GM19397 (cell line): Measurements from ENCODE around the gene ZNF804B.

ENCODE experiments used
- ATAC-seq: cut with Tn5 transposase; IDR thresholded peaks from one replicate; pipeline ENCODE4 v1.9.1; 2021; ENCODE audit warnings: mild to moderate bottlenecking, moderate library complexity; ENCODE audit not compliant: unreplicated experiment

Gene ZNF804B

DNA sequence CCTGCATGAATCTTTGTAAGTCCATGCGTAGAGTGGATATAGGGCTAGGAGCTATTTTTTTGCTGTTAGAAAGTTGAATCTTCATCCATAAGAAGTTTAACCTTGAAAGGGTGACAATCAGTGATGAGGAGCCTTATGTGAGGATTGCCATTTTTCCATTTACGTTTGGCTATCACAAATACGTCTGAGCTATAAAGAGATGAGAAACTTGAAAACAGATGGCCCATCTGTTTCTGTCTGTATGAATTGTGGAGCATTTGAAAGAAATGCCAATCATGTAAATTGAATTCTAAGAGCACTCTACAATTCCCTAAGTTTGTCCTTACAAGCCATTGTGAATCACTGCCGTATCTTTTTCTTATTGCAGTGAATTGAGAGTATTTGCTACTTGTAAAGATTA, 205.9 kb downstream of the ZNF804B start:
- no peak for ATAC-seq

DNA sequence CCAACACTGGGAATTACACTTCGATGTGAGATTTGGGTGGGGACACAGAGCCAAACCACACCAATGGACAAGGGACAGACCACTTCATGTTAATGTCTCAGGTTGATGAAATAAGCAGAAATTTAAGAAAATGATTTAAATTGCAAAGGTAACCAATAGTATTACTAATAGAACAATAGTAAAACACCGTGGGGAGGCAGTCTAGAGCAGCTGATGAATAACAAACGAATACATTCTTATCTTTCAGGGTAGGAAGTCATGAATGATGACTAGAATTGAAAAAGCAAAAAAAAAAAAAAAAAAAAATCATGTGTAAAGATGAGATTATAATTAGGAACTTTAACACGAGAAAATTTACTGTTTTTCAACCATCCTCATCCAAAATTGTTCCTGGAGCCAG, 207.9 kb downstream of the ZNF804B start:
- no peak for ATAC-seq

GRCh38 chr7:88969167-88969566, 209.7 kb downstream of the ZNF804B start:
- ATAC-seq: no peak

DNA sequence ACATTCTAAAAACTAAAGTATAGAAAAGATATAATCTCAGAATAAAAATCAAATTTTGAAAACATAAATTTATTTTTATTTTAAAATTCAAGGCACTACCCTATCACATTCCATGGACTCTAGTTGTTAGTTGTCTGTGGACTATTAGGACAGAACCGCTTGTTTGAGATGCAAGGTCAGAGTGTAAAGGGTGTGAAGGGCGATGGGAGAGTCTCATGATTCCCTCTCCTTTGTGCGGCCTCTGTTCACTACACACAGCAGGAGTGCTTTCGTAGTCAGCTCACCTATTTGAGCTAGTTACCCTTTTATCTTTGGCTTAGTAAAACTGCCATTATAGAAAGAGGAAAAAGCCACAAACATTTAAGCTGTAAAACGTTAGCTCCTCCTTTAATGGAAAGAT, 225.8 kb downstream of the ZNF804B start:
- ATAC-seq: no peak

GRCh38 chr7:89001306-89001705, 241.8 kb downstream of the ZNF804B start:
- ATAC-seq: no peak

GRCh38 chr7:89002981-89003956, 243.8 kb downstream of the ZNF804B start:
- ATAC-seq: peak; percentile 70

DNA sequence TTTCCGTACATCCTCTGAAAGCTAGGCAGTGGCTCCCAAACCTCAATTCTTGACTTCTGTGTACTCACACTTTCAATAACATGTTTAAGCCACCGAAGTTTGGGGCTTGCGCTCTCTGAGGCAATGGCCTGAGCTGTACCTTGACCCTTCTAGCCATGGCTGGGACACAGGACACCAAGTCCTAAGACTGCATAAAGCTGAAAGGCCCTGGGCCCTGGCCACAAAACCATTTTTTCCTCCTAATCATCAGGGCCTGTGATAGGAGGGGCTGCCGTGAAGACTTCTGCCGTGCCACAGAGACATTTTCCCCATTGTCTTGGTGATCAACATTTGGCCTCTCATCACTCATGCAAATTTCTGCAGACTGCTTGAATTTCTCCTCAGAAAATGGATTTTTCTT, 252.5 kb downstream of the ZNF804B start:
- no peak for ATAC-seq

DNA sequence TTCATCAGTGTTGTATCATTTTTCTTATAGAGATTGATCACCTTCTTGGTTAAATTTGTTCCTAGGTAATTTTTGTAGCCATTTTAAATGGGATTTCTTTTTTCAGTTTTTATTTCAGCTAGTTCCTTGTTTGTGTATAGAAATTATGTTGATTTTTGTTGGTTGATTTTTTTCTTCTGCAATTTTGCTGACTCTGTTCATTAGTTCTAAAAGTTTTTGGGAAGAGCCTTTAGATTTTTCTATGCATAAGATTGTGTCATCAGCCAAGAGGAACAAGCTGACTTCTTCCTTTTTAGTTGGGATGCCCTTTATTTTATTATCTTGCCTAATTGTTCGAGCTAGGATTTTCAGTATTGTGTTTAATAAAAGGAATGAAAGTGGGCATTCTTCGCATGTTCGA, 258.2 kb downstream of the ZNF804B start:
- no peak for ATAC-seq

- no peak for ATAC-seq
Measured at GRCh38 chr7:89021741-89022140, 262.2 kb downstream of the ZNF804B start.

DNA sequence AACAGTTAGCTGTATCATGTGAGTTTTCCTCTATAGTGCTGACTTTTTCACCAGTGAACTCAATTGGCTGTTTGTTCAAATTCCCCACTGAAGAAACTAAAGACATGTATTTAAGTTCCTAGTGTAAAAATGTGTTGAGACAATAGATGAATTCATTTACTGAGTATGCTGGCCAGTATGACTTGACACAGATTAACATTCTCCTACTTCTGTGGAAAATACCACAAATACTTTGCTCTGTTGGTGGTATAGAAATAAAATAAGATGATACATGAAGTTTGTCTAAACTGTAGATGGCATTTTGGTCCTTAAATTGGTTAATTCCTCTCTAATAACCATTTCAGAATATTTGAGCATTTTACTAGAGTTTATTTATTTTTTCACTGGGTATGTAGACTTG, 263.7 kb downstream of the ZNF804B start:
- ATAC-seq: no peak

GRCh38 chr7:89023877-89024276, 264.4 kb downstream of the ZNF804B start:
- ATAC-seq: no peak

DNA sequence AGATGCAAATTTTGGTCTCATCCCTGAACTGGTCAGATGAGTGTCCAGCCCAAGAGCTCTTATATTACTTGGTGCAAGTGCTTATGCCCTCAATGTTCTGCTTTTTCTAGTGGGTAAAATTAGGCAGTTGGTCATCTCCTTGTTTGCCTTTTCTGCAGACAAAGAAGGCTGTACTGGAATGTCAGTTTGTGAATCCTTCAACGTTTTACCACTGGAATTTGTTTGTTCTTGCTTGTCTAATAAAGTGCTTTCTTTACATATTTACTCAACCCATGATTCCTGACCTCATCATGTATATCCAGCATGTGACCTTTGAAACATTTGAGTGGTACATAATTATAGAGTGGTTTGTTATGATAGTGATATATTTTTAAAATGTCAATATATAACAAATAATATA, 268.3 kb downstream of the ZNF804B start:
- ATAC-seq: no peak

- no peak for ATAC-seq
Measured at GRCh38 chr7:89028319-89028718, 268.8 kb downstream of the ZNF804B start.

DNA sequence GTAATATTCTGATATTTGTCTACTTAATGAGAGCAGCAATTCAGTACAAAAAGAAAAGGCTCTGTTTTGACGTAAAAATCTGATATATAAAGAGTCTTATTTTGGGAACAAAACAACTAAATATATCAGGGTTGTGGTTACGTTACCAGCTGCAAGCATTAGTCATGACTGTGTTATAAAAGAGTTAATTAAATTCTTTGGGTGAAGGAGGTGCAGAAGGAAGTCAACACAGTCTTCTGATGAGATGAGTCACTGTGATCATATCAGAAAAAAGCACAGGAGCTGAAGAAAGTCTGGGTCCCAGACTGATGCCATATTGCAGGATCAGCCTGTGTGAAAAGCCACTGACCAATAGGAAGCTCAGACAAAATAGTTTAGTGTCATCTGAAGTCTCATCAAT, 270.4 kb downstream of the ZNF804B start:
- ATAC-seq: no peak

DNA sequence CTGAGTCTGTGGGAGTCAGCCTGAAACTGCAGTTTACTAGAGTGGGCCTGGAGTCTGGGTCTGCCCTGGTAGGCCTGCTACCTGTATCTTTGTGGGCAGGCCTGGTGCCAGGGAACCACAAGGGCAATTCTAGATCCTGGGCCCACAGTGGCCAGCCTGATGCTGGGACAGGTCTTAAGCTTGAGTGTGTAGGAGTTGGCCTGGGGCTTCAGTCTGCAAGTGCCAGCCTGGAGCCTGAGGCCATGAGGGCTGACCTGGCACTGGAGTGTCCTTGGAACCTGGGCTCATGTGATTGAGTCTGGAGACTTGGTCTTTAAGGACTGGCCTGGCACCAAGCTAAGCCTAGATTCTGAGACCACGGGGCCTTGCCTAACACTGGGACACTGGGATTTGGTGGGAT, 281.7 kb downstream of the ZNF804B start:
- no peak for ATAC-seq

DNA sequence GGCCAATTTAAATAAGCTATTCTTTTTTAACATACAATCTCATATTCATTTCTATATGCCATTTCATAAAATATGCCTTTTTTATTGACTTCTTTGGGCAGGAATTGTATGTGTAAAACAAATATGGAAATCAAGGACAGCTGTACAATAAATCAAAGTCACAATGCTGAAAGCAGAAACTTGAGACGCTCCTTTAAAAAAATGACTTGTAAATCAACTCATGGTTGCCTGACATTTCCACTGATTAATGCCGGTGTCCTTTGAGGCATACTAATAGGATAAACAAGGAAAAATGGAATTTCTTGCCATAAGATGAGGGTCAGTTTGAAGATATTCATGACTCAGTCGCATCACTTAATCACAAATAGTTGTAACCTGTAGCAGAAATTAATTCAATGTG, 283.4 kb downstream of the ZNF804B start:
- ATAC-seq: no peak

DNA sequence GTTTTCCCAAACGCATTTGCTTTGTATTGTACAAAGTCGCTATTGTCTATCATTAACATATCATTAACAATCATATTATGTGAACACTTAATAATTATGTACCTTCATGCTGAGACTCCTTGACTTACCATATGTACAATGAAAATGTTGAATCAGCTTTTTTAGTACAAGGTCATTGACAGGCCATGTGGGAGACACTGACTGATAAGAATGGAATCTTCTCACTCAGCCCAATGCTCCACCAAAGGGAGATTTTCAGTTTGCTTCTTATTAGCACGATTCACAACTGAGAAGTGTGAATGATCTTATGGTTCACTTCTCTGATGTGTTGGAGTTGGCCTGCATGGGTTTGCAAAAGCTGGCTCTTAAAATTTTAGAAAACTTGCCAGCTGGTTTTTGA, 289.5 kb downstream of the ZNF804B start:
- ATAC-seq: no peak

DNA sequence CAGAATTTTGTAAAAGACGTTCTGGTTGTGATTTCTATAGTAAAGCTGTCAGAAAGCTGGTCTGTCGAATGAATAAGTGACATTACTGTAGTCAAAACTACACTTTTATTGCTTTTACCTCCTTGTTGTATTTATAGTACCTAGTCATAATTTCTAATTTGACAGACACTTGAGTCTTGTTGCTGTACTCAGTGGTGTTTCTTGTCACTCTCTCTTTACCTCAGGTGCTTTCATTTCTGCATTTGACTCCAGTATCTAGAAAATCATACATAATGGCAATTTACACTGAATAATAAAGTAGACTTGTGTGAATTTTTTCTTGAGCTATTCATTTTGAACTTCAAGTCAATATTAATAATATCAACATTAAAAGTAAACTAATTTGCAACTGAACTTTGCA, 293.6 kb downstream of the ZNF804B start:
- ATAC-seq: no peak

DNA sequence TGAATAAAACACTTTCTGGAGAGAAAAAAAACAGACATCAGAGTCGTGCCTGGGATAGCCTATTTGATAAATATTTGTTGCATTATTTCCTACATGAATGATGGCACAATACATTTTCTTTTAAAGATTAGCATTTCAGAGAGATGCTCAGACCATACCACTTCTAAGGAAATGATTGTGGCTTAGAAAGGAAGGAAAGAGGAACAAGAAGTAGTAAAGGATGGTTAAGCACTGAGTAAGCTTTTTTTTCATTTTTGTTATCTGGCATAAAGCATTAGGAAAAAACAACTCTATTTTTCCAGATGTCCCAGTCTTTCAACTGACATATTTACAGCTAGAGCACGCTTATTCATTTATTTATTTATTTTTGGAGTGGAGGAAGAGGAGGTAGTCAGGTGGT, 294.9 kb downstream of the ZNF804B start:
- ATAC-seq: no peak

GRCh38 chr7:89060234-89060633, 300.7 kb downstream of the ZNF804B start:
- no peak for ATAC-seq

- no peak for ATAC-seq
Measured at GRCh38 chr7:89064831-89065230, 305.3 kb downstream of the ZNF804B start.

- no peak for ATAC-seq
Measured at GRCh38 chr7:89067048-89067447, 307.5 kb downstream of the ZNF804B start.

DNA sequence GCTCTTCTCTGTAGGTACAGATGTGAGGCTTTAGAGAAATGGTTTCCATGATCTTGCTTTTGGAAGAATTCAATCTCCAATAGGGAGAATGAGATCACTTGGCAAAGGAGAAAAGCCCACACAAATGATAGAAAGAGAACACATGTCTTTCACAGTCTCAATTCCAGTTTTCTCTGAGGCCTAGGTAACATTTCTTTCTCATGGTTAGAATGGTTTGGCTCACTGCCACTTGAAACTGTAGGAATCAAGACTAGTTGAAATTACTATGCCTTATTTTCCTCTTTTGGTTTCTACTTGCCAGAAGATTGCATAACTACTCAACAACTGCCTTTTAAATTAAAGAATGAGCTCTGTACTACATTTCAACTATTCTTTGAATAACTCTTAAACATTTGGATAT, 312.6 kb downstream of the ZNF804B start:
- ATAC-seq: no peak
